NT2/D1 (cell line): ENCODE results near the gene NDUFA11.

Experiments
- SUZ12 ChIP-seq: IDR thresholded peaks from 2 replicates; pipeline ENCODE4 v1.6.1; 2011; ENCODE audit not compliant: insufficient read length, insufficient read depth; ENCODE audit errors: extremely low read depth
- ZNF274 ChIP-seq: IDR thresholded peaks from 2 replicates; pipeline ENCODE4 v1.6.1; 2011; ENCODE audit warnings: mild to moderate bottlenecking, low read depth, low read length

DNA sequence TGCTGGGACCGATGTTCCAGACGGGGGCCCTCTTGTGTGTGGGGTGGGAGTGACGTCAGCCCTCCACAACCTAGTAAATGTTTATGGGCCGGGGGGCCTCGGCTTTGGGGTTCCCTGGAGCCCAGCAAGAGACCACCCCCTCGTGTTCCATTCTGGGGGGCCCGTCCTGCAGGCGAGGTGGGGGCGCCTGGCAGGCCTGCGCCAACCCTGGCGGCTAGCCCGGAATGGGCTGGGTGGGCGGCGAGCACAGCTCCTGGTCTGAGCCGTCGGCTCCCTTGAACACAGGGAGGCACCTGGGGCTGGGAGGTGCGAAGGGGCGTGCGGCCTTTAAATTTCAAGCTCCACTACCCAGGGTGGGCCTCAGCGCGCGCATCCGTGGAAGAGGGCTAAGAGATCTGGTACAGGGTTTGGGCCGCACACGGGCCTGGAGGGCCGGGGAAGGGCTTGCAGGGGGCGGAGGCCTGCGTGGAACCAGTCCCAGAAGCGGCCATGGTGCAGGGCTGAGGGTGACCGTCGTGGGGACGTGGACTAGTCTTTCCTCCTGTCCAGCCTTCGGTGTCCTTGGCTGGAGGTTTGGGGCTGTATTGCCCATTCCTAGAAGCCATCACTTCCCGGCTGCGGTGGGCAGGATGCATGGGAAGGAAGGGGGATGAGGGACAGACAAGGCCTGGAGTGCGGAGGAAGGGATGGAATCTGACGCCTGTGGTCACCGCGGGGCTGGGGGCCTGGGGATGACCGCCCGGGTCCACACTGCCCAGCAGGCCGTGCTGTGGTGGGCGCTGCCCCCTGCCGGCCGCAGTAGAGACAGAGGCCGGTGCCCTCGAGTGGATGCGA, 11.4 kb downstream of the NDUFA11 start:
- TF ChIP-seq SUZ12 (no peak), ZNF274 (no peak)
